ENCODE results near the gene E2F3.

DNA sequence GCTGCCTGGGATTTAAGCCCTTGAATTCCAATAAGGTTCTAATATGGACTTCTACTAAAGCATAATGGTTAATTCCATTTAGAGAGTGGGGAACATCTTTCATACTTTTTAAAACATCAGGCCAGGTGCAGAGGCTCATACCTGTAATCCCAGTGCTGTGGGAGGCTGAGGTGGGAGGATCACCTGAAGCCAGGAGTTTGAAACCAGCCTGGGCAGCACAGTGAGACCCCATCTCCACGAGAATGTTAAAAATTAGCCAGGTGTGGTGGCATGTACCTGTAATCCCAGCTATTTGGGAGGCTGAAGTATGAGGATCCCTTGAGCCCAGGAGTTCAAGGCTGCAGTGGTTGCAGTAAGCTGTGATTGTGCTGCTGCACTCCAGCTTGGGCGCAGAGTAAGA is 35.0 kb downstream of the E2F3 start:
- TF ChIP-seq, protein P1, sequence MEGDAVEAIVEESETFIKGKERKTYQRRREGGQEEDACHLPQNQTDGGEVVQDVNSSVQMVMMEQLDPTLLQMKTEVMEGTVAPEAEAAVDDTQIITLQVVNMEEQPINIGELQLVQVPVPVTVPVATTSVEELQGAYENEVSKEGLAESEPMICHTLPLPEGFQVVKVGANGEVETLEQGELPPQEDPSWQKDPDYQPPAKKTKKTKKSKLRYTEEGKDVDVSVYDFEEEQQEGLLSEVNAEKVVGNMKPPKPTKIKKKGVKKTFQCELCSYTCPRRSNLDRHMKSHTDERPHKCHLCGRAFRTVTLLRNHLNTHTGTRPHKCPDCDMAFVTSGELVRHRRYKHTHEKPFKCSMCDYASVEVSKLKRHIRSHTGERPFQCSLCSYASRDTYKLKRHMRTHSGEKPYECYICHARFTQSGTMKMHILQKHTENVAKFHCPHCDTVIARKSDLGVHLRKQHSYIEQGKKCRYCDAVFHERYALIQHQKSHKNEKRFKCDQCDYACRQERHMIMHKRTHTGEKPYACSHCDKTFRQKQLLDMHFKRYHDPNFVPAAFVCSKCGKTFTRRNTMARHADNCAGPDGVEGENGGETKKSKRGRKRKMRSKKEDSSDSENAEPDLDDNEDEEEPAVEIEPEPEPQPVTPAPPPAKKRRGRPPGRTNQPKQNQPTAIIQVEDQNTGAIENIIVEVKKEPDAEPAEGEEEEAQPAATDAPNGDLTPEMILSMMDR (conservative IDR thresholded peaks at IDR 0.05 in 1 of 2, IDR thresholded peaks at IDR 0.05 in 1 of 2; ENCODE audit: low read depth in 1 of 2, low read length in 2 of 2), result no peak
- no peak for TF ChIP-seq EZH2 (IDR thresholded peaks at IDR 0.05; ENCODE audit: low read length, missing control alignments)
